ENCODE data around the gene OSGIN1.

OSGIN1 gene

GRCh38 chr16:83920894-83921491, 32.0 kb upstream of the OSGIN1 start:
- Mint-ChIP-seq H3K4me1 (no peaks in the 10 kb centered on the region), H3K9me3 (no peaks in the 10 kb centered on the region), H3K36me3 (peaks cover 64% of the 10 kb centered on the region), H3K4me3 (no peak overlapping the region), H3K27me3 (no peaks in the 10 kb centered on the region), H3K27ac (no peak overlapping the region)
- ATAC-seq: no peak

DNA sequence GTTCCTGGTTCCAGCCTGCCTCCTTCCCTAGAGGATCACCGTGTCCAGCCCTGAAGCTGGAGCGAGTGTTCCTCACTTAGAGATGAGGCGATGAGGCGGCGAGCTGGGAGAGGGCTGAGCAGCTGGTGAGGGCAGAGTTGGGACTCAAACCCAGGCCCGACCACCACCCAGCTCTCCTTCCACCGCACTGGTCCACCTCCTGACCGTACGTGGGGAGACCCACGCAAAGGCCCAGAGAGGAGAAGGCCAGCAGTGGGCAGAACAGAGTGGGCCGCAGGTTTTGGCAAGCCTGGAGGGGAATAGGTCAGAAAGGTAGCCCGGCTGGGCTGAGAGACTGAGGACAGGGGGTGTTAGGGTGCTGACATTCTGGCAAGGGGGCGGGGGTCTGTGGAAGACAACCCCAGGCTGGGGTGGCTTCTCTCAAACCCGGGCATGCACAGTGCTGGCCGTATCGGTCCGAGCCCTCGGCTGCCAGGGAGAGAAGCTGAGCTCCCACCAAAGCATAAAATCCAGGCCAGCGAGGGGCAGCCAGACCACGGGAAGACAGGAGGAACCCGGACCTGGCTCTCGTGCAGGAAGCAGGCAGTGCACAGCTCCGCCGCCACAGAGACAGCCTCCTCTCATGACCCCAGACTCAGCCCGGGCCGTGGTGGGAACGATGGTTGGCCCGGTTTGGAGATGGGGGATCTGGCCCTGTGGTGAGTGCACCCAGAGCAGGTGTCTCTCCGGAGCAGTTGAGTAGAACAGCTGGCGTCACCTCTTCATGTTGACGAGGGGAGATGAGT, 29.3 kb upstream of the OSGIN1 start:
- Mint-ChIP-seq H3K27ac (no peak overlapping the region), H3K27me3 (no peaks in the 10 kb centered on the region), H3K4me1 (peaks cover 6% of the 10 kb centered on the region), H3K4me3 (no peak overlapping the region), H3K9me3 (no peaks in the 10 kb centered on the region), H3K36me3 (peaks cover 40% of the 10 kb centered on the region)
- ATAC-seq: no peak

- peaks cover 6% of the 10 kb centered on the region for H3K4me1 Mint-ChIP-seq
- ATAC-seq: no peak
- no peaks in the 10 kb centered on the region for H3K27me3 Mint-ChIP-seq
- peaks cover 31% of the 10 kb centered on the region for H3K36me3 Mint-ChIP-seq
- no peak overlapping the region for H3K4me3 Mint-ChIP-seq
- no peaks in the 10 kb centered on the region for H3K9me3 Mint-ChIP-seq
- H3K27ac Mint-ChIP-seq: no peak overlapping the region
Observed at GRCh38 chr16:83924686-83925085, 28.4 kb upstream of the OSGIN1 start.

DNA sequence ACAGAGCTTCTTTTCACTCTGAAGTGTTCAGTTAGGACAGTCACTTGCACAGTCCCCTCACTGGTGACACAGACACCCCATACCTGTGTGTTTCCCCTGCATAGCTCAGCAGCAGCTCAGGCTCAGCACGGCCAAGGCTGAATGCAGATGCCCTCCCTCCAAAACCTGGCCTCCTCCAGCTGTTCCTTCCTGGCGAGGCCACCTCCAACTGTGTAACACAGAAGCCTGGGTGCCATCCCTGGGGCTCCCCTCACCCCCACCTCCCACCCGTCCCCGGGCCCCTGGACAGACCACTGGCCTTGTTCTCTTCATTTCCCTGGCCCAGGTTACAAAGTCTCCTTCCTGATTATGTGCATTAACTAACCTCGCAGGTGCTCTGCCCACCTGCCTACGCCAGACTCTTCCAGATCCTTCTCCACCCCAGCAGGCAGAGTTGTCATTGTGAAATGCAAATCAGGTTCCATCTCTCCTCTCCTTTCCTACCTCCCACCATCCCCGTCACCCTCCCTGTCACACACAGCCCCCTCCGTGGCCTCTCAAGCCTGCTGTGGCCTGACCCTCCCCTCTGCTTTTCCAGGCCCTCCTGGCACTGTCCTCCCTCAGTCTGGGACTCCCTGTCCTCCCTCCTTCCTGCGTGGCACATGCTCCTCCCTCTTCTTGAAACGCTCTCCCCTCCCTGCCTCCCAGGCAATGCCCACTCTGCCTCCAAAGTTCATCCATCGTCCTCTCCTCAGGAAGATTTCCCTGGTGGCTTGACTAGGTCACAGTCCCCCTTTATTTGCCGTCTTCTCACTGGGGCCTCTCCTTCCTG, 27.7 kb upstream of the OSGIN1 start:
- Mint-ChIP-seq H3K4me3 (no peak overlapping the region), H3K36me3 (peaks cover 25% of the 10 kb centered on the region), H3K27me3 (no peaks in the 10 kb centered on the region), H3K27ac (no peak overlapping the region), H3K4me1 (peaks cover 6% of the 10 kb centered on the region), H3K9me3 (no peaks in the 10 kb centered on the region)
- no peak for ATAC-seq

DNA sequence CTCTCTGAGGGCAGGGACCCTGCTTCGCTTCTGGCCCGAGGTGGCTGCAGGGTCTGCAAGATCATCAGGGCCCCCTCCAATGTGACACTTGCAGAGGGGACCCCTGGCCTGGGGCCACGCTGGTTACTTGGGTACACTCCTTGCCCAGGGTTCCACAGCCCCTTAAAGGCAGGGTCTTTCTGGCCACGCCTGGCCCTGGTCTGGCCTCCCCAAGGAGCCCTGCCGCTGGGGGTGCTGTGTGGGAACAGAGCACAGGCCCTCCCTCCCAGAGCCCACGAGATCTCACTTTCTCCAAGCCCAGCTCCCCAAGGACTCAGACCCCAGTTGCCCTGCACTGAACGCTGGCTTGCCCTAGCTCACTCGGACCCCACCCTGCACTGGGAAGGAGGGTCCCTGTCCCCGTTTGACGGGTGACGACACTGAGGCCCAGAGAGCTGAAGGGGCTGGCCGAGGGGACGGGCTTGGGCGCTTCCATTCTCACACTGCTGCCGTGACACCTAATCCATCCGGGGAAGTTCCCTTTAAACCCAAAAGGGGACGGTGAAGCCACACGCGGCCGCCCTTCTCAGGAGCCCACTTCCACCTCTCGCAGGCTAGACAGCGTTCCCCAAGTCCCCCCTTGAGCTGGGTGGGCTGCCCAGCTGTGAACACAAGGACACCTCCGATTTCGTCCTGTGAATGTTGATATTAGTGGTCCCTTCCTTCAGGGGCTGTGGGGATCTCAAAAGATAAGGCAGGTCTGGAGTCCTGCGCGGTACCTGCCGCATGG, 26.9 kb upstream of the OSGIN1 start:
- Mint-ChIP-seq H3K4me3 (no peak overlapping the region), H3K27ac (no peak overlapping the region), H3K27me3 (no peaks in the 10 kb centered on the region), H3K4me1 (peaks cover 6% of the 10 kb centered on the region), H3K36me3 (peaks cover 16% of the 10 kb centered on the region), H3K9me3 (no peaks in the 10 kb centered on the region)
- no peak for ATAC-seq

GRCh38 chr16:83926726-83927397, 26.2 kb upstream of the OSGIN1 start:
- Mint-ChIP-seq H3K4me1 (peaks cover 6% of the 10 kb centered on the region), H3K27me3 (no peaks in the 10 kb centered on the region), H3K36me3 (peaks cover 13% of the 10 kb centered on the region), H3K4me3 (no peak overlapping the region), H3K27ac (no peak overlapping the region), H3K9me3 (no peaks in the 10 kb centered on the region)
- peak; percentile 62 for ATAC-seq

DNA sequence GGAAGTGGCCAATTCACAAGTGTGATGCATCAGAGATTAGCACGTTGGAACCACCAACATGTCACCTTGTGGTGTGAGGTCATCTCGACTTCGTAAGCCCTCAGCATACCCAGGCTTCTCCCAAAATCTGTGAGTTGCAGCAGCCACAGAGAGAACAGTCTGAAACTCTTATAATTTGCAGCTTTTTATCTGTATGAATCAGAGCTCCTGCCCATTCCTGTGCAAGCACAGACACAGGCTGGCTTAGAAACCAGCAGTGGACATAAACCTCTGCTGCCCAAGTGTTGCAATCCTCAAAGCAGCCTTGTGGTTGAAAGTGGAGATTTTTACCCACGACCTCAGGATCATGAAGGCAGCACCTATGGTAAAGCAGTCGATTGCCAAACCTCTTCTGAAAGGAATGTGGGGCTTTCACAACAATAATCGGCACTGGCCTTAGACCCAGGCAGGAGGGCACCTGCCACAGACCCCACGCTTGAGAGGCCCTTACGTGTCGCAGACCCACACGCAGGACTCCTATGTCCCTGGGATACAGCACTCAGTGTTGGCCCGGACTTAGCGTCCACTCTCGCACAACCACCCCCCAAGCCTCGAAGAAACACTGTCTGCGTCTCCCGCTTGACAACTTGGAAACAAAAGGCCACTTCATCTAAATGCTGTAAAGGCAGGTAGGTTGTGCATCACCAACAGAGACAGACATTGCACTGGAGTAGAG, 24.5 kb upstream of the OSGIN1 start:
- Mint-ChIP-seq H3K27me3 (no peaks in the 10 kb centered on the region), H3K4me1 (peaks cover 6% of the 10 kb centered on the region), H3K27ac (no peak overlapping the region), H3K36me3 (peaks cover 13% of the 10 kb centered on the region), H3K4me3 (no peak overlapping the region), H3K9me3 (no peaks in the 10 kb centered on the region)
- no peak for ATAC-seq

DNA sequence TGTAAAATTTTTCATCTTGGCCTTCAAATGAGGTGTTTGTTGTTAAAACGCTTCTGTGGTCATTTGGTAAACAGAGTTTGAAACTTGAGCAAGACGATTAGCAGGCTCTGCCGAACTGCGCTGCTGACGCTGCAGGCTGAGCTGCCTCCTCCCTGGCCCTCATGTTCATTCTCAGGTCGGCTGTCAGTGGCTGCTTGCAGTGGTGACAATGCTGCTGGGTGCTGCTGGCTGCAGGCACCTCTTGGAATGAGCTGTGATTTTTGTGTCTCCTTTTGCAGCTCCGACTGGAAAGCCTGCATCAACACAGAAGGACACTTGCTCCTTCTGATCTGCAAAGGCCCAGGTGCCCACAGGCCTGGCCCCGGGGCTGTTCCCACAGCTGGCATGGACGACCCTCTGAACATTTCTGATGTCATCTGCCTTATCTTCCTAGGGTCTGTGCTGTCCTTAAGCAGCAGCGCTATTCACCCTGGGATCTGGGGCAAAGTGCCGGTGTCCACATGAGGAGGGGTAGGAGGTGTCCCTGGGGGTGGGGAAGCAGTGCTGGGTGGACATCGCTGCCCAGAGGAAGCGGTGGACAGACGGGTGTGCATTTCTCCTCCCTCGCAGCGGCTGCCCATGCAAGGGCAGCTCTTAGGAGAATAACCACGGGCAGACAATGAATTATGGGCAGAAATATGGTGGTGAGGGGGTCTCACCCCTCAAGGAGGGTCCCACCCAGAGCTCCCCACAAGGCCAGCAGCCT, 23.1 kb upstream of the OSGIN1 start:
- no peak for ATAC-seq
- H3K27ac Mint-ChIP-seq: no peak overlapping the region
- no peaks in the 10 kb centered on the region for H3K9me3 Mint-ChIP-seq
- no peak overlapping the region for H3K4me3 Mint-ChIP-seq
- H3K27me3 Mint-ChIP-seq: peaks cover 11% of the 10 kb centered on the region
- peaks cover 6% of the 10 kb centered on the region for H3K4me1 Mint-ChIP-seq
- H3K36me3 Mint-ChIP-seq: peaks cover 7% of the 10 kb centered on the region

- peak; percentile 7 for ATAC-seq
- Mint-ChIP-seq H3K4me1 (peaks cover 6% of the 10 kb centered on the region), H3K36me3 (no peaks in the 10 kb centered on the region), H3K27ac (no peak overlapping the region), H3K9me3 (no peaks in the 10 kb centered on the region), H3K27me3 (peaks cover 17% of the 10 kb centered on the region), H3K4me3 (no peak overlapping the region)
Observed at GRCh38 chr16:83930730-83931500, 22.1 kb upstream of the OSGIN1 start.

GRCh38 chr16:83931556-83931955, 21.5 kb upstream of the OSGIN1 start:
- ATAC-seq: no peak
- H3K27me3 Mint-ChIP-seq: peaks cover 21% of the 10 kb centered on the region
- H3K4me3 Mint-ChIP-seq: no peak overlapping the region
- peaks cover 2% of the 10 kb centered on the region for H3K4me1 Mint-ChIP-seq
- no peak overlapping the region for H3K27ac Mint-ChIP-seq
- peaks cover 2% of the 10 kb centered on the region for H3K36me3 Mint-ChIP-seq
- H3K9me3 Mint-ChIP-seq: no peaks in the 10 kb centered on the region

GRCh38 chr16:83932304-83932703, 20.7 kb upstream of the OSGIN1 start:
- H3K36me3 Mint-ChIP-seq: peaks cover 10% of the 10 kb centered on the region
- H3K4me3 Mint-ChIP-seq: no peak overlapping the region
- H3K4me1 Mint-ChIP-seq: no peaks in the 10 kb centered on the region
- H3K27me3 Mint-ChIP-seq: peaks cover 28% of the 10 kb centered on the region
- H3K9me3 Mint-ChIP-seq: no peaks in the 10 kb centered on the region
- no peak overlapping the region for H3K27ac Mint-ChIP-seq
- ATAC-seq: no peak

DNA sequence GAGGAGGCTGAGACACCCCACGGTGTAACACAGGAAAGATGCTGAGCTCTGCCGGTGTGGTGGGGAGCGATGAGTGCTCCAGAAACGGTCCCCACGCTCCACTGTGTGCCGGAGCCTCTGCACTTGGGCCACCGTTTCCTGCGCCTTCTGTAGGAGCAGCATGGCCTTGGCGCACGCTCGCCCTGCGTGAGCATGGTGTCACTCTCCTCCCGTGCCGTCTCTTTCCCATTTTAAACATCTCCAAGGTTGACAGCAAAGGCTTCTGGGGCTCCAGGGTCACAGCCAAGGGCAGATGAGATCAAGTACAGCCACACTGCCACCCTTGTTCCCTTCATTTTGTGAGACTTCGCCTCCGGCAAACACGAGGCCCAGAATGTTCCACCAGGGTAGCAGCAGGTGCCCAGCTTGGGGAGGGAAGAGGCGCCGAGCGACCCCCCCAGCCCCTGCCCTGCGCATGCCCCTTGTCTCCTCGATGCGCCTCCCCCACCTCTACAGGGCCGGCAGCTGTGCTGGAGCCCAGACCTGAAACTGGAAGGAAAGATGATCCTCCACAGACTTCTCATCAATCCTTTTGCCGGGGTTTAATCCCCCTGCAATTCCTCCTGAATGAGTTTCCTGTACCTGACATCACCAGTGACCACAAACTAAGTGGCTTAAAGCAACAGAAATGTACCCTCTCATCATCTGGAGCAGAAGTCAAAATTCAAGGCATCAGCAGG, 19.9 kb upstream of the OSGIN1 start:
- Mint-ChIP-seq H3K27me3 (peaks cover 28% of the 10 kb centered on the region), H3K36me3 (peaks cover 14% of the 10 kb centered on the region), H3K27ac (no peak overlapping the region), H3K9me3 (no peaks in the 10 kb centered on the region), H3K4me1 (no peaks in the 10 kb centered on the region), H3K4me3 (no peak overlapping the region)
- no peak for ATAC-seq
